H1 (cell line): ENCODE results near the gene SEZ6L. TPM values are rescaled to one million over a fixed set of nuclear protein-coding genes. Genes with fewer than 3 reads are reported as not detected.

ENCODE experiments used
- CTCF ChIA-PET: fragments of 300-600 bp; sonication (Branson Sonifier 250); formaldehyde crosslinking; loops from one replicate; lab custom pipeline; 2021; ENCODE audit not compliant: partially characterized antibody; lab: Charles Lee
- POLR2A ChIA-PET: fragments of 300-600 bp; sonication (Branson Sonifier 250); formaldehyde crosslinking; loops from one replicate; lab custom pipeline; 2021; ENCODE audit warnings: inconsistent platforms; ENCODE audit not compliant: partially characterized antibody; lab: Charles Lee
- DNase-seq, 2 experiments: peaks; one replicate each; pipeline versions ENCODE4 v3.0.0 to v3.0.0-alpha.2; 2010 to 2022; ENCODE audit warnings: low spot score in 2 of 2, low read depth in 1 of 2, mixed read lengths in 1 of 2
- FAIRE-seq: peaks from 2 replicates; lab custom pipeline; 2011; peaks lifted over from hg19 to GRCh38; lab: Jason Lieb, UNC
- H2AFZ ChIP-seq: 2 replicates; pipeline ENCODE4 v1.8.1; 2012; ENCODE audit warnings: low read length, inconsistent platforms
- H2AK5ac ChIP-seq: 2 replicates; pipeline ENCODE4 v1.6.1; 2013; ENCODE audit warnings: low read depth, low read length
- H2BK120ac ChIP-seq: replicated peaks from 2 replicates; pipeline ENCODE3; 2013; ENCODE audit warnings: low read depth, low read length, inconsistent platforms
- H2BK12ac ChIP-seq: 2 replicates; pipeline ENCODE4 v1.6.1; 2013; ENCODE audit warnings: low read depth, low read length
- H2BK15ac ChIP-seq: 2 replicates; pipeline ENCODE4 v1.6.1; 2013; ENCODE audit warnings: low read length
- H2BK20ac ChIP-seq: 2 replicates; pipeline ENCODE4 v1.6.1; 2013; ENCODE audit warnings: low read length
- H2BK5ac ChIP-seq: 2 replicates; pipeline ENCODE4 v1.6.1; 2013; ENCODE audit warnings: low read depth, low read length
- H3K14ac ChIP-seq: 2 replicates; pipeline ENCODE4 v1.6.1; 2013; ENCODE audit warnings: inconsistent platforms; ENCODE audit not compliant: insufficient read length
- H3K18ac ChIP-seq: 2 replicates; pipeline ENCODE4 v1.6.1; 2013; ENCODE audit warnings: low read length; ENCODE audit errors: extremely low read depth
- H3K23ac ChIP-seq: 2 replicates; pipeline ENCODE4 v1.6.1; 2013; ENCODE audit warnings: inconsistent platforms; ENCODE audit not compliant: insufficient read length
- H3K23me2 ChIP-seq: 2 replicates; pipeline ENCODE4 v1.6.1; 2013; ENCODE audit warnings: low read depth, low read length
- H3K27ac ChIP-seq: 2 replicates; pipeline ENCODE4 v1.6.1; 2011; ENCODE audit warnings: low read depth, low read length, inconsistent platforms
- H3K27me3 ChIP-seq, 4 experiments: replicated peaks in 1 of 4; 1 replicate in 1 of 4; 2 replicates in 3 of 4; pipeline versions ENCODE4 v1.6.1 to v1.8.1; 2011 to 2013; ENCODE audit warnings: low read length in 3 of 4, mild to moderate bottlenecking in 3 of 4, inconsistent platforms in 2 of 4, mixed read lengths in 2 of 4, moderate library complexity in 1 of 4; ENCODE audit not compliant: control insufficient read depth in 3 of 4, insufficient read depth in 3 of 4; ENCODE audit errors: extremely low read depth in 1 of 4
- H3K36me3 ChIP-seq, 4 experiments: 2 replicates each; pipeline versions ENCODE4 v1.6.1 to v1.8.1; 2011 to 2013; ENCODE audit warnings: mild to moderate bottlenecking in 4 of 4, low read length in 3 of 4, moderate library complexity in 2 of 4, control low read depth in 1 of 4, inconsistent platforms in 1 of 4; ENCODE audit not compliant: insufficient read depth in 4 of 4, control insufficient read depth in 2 of 4
- H3K4ac ChIP-seq: replicated peaks from 2 replicates; pipeline ENCODE3; 2013; ENCODE audit warnings: low read length, low read depth, mixed read lengths, inconsistent platforms; ENCODE audit not compliant: insufficient read length
- H3K4me1 ChIP-seq, 4 experiments: replicated peaks in 1 of 4; 1 replicate in 1 of 4; 2 replicates in 3 of 4; pipeline versions ENCODE4 v1.6.1 to v1.8.1; 2011 to 2013; ENCODE audit warnings: low read length in 3 of 4, inconsistent platforms in 2 of 4, mixed read lengths in 1 of 4; ENCODE audit not compliant: insufficient read depth in 4 of 4, control insufficient read depth in 3 of 4
- H3K4me2 ChIP-seq, 2 experiments: 2 replicates each; pipeline versions ENCODE4 v1.6.1 to v1.8.1; 2011 to 2013; ENCODE audit warnings: low read depth in 2 of 2, low read length in 2 of 2, control low read depth in 1 of 2, inconsistent platforms in 1 of 2, mild to moderate bottlenecking in 1 of 2; ENCODE audit not compliant: insufficient read depth in 1 of 2
- H3K4me3 ChIP-seq, 4 experiments: fragments of 200-600, 300-600 bp in 1 of 4; sonication (generic), shearing (Covaris generic), sonication (Bioruptor Twin) in 1 of 4; 2 replicates each; pipeline versions ENCODE4 v1.5.1 to v1.8.1; 2011 to 2016; ENCODE audit warnings: low read length in 4 of 4, low read depth in 3 of 4, control low read depth in 2 of 4, inconsistent platforms in 2 of 4, mild to moderate bottlenecking in 2 of 4, mixed read lengths in 1 of 4, moderate library complexity in 1 of 4; ENCODE audit not compliant: insufficient read depth in 2 of 4; ENCODE audit errors: extremely low read depth in 1 of 4
- H3K56ac ChIP-seq: replicated peaks from 2 replicates; pipeline ENCODE3; 2013; ENCODE audit warnings: low read depth, mild to moderate bottlenecking, mixed read lengths, low read length, inconsistent platforms; ENCODE audit not compliant: insufficient read length
- H3K79me1 ChIP-seq: 2 replicates; pipeline ENCODE4 v1.6.1; 2013; ENCODE audit warnings: low read depth, low read length, control low read depth
- H3K79me2 ChIP-seq, 2 experiments: 2 replicates each; pipeline versions ENCODE4 v1.6.1 to v1.8.1; 2012 to 2013; ENCODE audit warnings: low read length in 2 of 2, mild to moderate bottlenecking in 2 of 2, inconsistent platforms in 1 of 2; ENCODE audit not compliant: insufficient read depth in 2 of 2, control insufficient read depth in 1 of 2
- H3K9ac ChIP-seq, 4 experiments: replicated peaks in 1 of 4; 1 replicate in 1 of 4; 2 replicates in 3 of 4; pipeline versions ENCODE4 v1.6.1 to v1.8.1; 2011 to 2013; ENCODE audit warnings: low read depth in 3 of 4, low read length in 3 of 4, control low read depth in 2 of 4, mild to moderate bottlenecking in 2 of 4, moderate library complexity in 2 of 4, inconsistent platforms in 1 of 4; ENCODE audit errors: extremely low read depth in 1 of 4
- H3K9me3 ChIP-seq, 2 experiments: 2 replicates each; pipeline versions ENCODE4 v1.6.1 to v1.8.1; 2012 to 2013; ENCODE audit warnings: mild to moderate bottlenecking in 2 of 2, moderate library complexity in 2 of 2, control low read depth in 1 of 2, inconsistent platforms in 1 of 2, low read depth in 1 of 2, low read length in 1 of 2, mixed read lengths in 1 of 2; ENCODE audit not compliant: insufficient read depth in 2 of 2
- H4K20me1 ChIP-seq, 2 experiments: replicated peaks in 1 of 2; 2 replicates each; pipeline versions ENCODE3 to v1.8.1; 2011 to 2013; ENCODE audit warnings: inconsistent platforms in 2 of 2, low read length in 2 of 2, mild to moderate bottlenecking in 1 of 2; ENCODE audit not compliant: insufficient read depth in 2 of 2, control insufficient read depth in 1 of 2
- H4K5ac ChIP-seq: 2 replicates; pipeline ENCODE4 v1.6.1; 2013; ENCODE audit warnings: low read length, low read depth, mixed read lengths, inconsistent platforms; ENCODE audit not compliant: insufficient read length
- H4K8ac ChIP-seq: 2 replicates; pipeline ENCODE4 v1.8.0; 2013; ENCODE audit warnings: mild to moderate bottlenecking, moderate library complexity, low read length, inconsistent platforms; ENCODE audit not compliant: insufficient read depth; ENCODE audit errors: extremely low read depth
- H4K91ac ChIP-seq: replicated peaks from 2 replicates; pipeline ENCODE3; 2013; ENCODE audit warnings: low read length, mixed read lengths, inconsistent platforms; ENCODE audit not compliant: insufficient read length
- EZH2 ChIP-seq: fragments of 200-600 bp; sonication (generic); IDR thresholded peaks from 2 replicates; pipeline ENCODE4 v1.7.1; 2012; ENCODE audit warnings: low read depth, mild to moderate bottlenecking, moderate library complexity, low read length, inconsistent platforms; ENCODE audit not compliant: severe bottlenecking
- FOSL1 ChIP-seq: IDR thresholded peaks from 2 replicates; pipeline ENCODE4 v1.6.1; 2011; ENCODE audit warnings: mild to moderate bottlenecking, low read depth, low read length, moderate library complexity; ENCODE audit not compliant: insufficient read depth
- RBBP5 ChIP-seq: IDR thresholded peaks from 2 replicates; pipeline ENCODE4 v1.7.1; 2012; ENCODE audit warnings: low read depth, mild to moderate bottlenecking, inconsistent platforms, low read length, moderate library complexity, borderline replicate concordance
- SUZ12 ChIP-seq: fragments of 200-600 bp; sonication (generic); IDR thresholded peaks from 2 replicates; pipeline ENCODE4 v1.6.1; 2012; ENCODE audit warnings: mild to moderate bottlenecking, inconsistent platforms, low read length, moderate library complexity, mixed read lengths
- TEAD4 ChIP-seq: IDR thresholded peaks from 2 replicates; pipeline ENCODE4 v1.6.1; 2012; ENCODE audit warnings: low read depth, low read length, inconsistent platforms, mixed read lengths
- WGBS, 2 experiments: shearing (Covaris generic) in 1 of 2; methylation state at CpG; one replicate each; pipeline versions ENCODE4 v1.1.6 to v1.1.7; 2013 to 2015; ENCODE audit warnings: low lambda C conversion rate in 2 of 2, mixed read lengths in 2 of 2, inconsistent platforms in 1 of 2, low coverage in 1 of 2, missing lambda C conversion rate in 1 of 2; ENCODE audit not compliant: insufficient replicate concordance in 2 of 2, insufficient coverage in 1 of 2, insufficient read length in 1 of 2; ENCODE audit errors: extremely low coverage in 1 of 2, missing lambda C conversion rate in 1 of 2; 5-methylcytosine and 5-hydroxymethylcytosine counted together
- polyA plus RNA-seq, 7 experiments: library from polyadenylated mRNA; depleted of rRNA in 3 of 7; stranded (reverse) in 5 of 7; unstranded in 2 of 7; fragments of >200 nt in 5 of 7; fragments of 200-250 nt in 2 of 7; gene quantifications; 1 replicate in 5 of 7; 2 replicates in 1 of 7; 4 replicates in 1 of 7; pipeline versions ENCODE4 v1.2.1 to v1.2.3, GENCODE V29; 2011 to 2013; ENCODE audit warnings: missing spikeins in 2 of 7, mixed read lengths in 2 of 7
- total RNA-seq: library from RNA; stranded (reverse); fragmentation: NEBNext Ultra II Directional; extraction: Animal tissue kit (Norgen Biotek cat#: 25700); gene quantifications from 2 replicates; pipeline ENCODE4 v1.2.1, GENCODE V29; 2021

SEZ6L gene
- total and polyA plus RNA-seq, 2 of the 8 experiments (the other 6 are each of a cell fraction or from before 2014, with no cell fraction given): 0.06 to 0.33 TPM

GRCh38 chr22:26170112-26170492 lies 840 bp downstream of the SEZ6L start:
- Histone ChIP-seq H4K5ac (no peak overlapping the region), H3K4me3 (peak overlapping the region; percentile 38 to 77 (median 51)), H2BK5ac (no peak overlapping the region), H2AFZ (no peak overlapping the region), H3K56ac (no peak overlapping the region), H3K79me2 (no peaks in the 10 kb centered on the region), H2BK120ac (no peak overlapping the region), H4K20me1 (peaks cover 4 to 7% of the 10 kb centered on the region in 2 experiments), H3K23ac (no peak overlapping the region), H2AK5ac (no peak overlapping the region), H2BK12ac (no peak overlapping the region), H3K27ac (no peak overlapping the region), H2BK20ac (no peak overlapping the region), H3K23me2 (peaks cover 9% of the 10 kb centered on the region), H3K9me3 (no peaks in the 10 kb centered on the region), H3K27me3 (peaks cover 19 to 45% (median 36%) of the 10 kb centered on the region in 4 experiments), H3K4me1 (peaks cover 4 to 21% (median 10%) of the 10 kb centered on the region in 4 experiments), H3K79me1 (no peaks in the 10 kb centered on the region), H4K91ac (no peak overlapping the region), H3K4ac (no peak overlapping the region), H3K36me3 (no peaks in the 10 kb centered on the region), H2BK15ac (no peak overlapping the region), H4K8ac (no peak overlapping the region), H3K18ac (no peak overlapping the region), H3K4me2 (peak overlapping the region; percentile 87 to 91), H3K9ac (no peak overlapping the region), H3K14ac (no peak overlapping the region)
- CTCF ChIA-PET: interaction anchor here (0.6 to 12.5 kb wide), 11 partner anchors 11 to 396 kb away, joined by 3 to 246 read pairs (median 6); no protein-coding TSS in a partner anchor
- 11% methylated on average over 11 of the region's 11 CpGs; no CpG with 5 or more reads in 1 of the 2 experiments for WGBS, 2 experiments
- DNase-seq (peak in 1 of 2 experiments; percentile 51), FAIRE-seq (no peak)
- POLR2A ChIA-PET: no interaction called here
- peak; percentile 60 for TF ChIP-seq EZH2
- peak; percentile 60; the same call in 1 of the 2 replicates for TF ChIP-seq SUZ12
- no peak for TF ChIP-seq FOSL1
- no peak for TF ChIP-seq TEAD4
- TF ChIP-seq RBBP5: no peak
